GM12865 (cell line): ENCODE measurements around the gene HSD17B3.

Source experiments
- DNase-seq: peaks from one replicate; pipeline ENCODE4 v3.0.0; 2010; ENCODE audit warnings: low read depth
- H3K4me3 ChIP-seq: 2 replicates; pipeline ENCODE4 v1.5.1; 2011; ENCODE audit warnings: mild to moderate bottlenecking, low read depth, low read length, control low read depth
- CTCF ChIP-seq: IDR thresholded peaks from 2 replicates; pipeline ENCODE4 v1.5.1; 2011; ENCODE audit warnings: low read length, control low read depth, low read depth, inconsistent platforms; ENCODE audit not compliant: insufficient read depth; ENCODE audit errors: missing control alignments

The HSD17B3 gene

GRCh38 chr9:96251451-96251850 is 50.5 kb downstream of the HSD17B3 start:
- TF ChIP-seq CTCF, result no peak
- no peak overlapping the region for H3K4me3 ChIP-seq
- DNase-seq, result no peak

GRCh38 chr9:96249746-96250145 is 52.2 kb downstream of the HSD17B3 start:
- no peak overlapping the region for H3K4me3 ChIP-seq
- DNase-seq, result no peak
- no peak for TF ChIP-seq CTCF

GRCh38 chr9:96246267-96246671 is 55.7 kb downstream of the HSD17B3 start:
- no peak for TF ChIP-seq CTCF
- no peak for DNase-seq
- no peak overlapping the region for H3K4me3 ChIP-seq

- TF ChIP-seq CTCF, result peak; percentile 27
- no peak overlapping the region for H3K4me3 ChIP-seq
- no peak for DNase-seq
Measured at GRCh38 chr9:96245399-96245798, 56.6 kb downstream of the HSD17B3 start.

GRCh38 chr9:96243778-96244177 is 58.2 kb downstream of the HSD17B3 start:
- no peak for TF ChIP-seq CTCF
- no peak overlapping the region for H3K4me3 ChIP-seq
- DNase-seq, result no peak

GRCh38 chr9:96242811-96243210 is 59.2 kb downstream of the HSD17B3 start:
- DNase-seq, result no peak
- no peak overlapping the region for H3K4me3 ChIP-seq
- no peak for TF ChIP-seq CTCF

- DNase-seq, result peak; percentile 53
- no peak for TF ChIP-seq CTCF
- no peak overlapping the region for H3K4me3 ChIP-seq
Measured at GRCh38 chr9:96241391-96241809, 60.6 kb downstream of the HSD17B3 start.
